Measurements from ENCODE around the gene PPP1R36.
"Not testable (repeated sequence)": the region's sequence is repeated elsewhere in the genome, so short reads cannot be mapped to it uniquely, and the experiment has no call there.

Gene PPP1R36

DNA sequence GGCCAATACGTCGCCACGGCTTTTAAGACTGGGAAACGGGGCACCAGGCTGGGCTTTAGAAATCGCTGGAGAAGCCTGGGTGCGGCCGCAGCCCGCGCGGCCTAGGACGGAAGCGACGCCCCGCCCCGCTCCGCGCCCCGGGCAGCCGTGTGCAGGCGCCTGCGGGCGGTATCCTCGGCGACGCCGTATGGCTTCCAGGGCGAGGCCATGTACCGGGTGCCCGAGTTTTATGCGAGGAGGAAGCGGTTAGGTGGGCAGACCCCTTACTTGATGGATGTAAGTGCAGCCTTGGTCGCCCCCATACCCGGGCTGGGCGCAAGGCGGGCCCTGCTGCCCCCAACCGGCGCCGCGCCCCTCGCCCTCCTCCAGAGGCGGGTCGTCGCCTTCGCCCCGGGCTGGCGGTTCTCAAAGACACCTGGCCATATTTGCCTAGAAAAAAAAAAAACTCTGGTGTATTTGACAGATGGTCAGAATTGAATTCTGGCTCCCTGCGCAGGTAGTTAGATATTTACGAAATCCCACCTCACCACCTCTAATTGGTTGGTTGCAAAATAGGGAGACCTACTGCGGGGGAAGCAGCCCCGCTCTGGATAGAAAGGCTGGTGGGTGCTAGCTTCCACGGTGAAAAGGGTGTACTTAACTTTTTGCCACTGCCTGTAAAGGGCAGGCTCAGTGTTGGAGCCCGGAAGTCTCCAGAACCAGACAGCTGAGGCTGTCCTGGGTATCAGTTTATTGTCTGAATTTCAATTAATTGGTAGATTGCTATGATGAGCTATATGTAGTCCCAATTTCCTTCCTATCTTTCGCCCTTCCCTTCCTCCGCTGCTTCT, at the start of gene PPP1R36:
TSS of gene PPP1R36 (plus strand) at position 171 of the 830 bp plus-strand sequence. CDS start at position 208, 37 bp downstream.
- DNase-seq (ENCODE audit: low read depth), result no peak

DNA sequence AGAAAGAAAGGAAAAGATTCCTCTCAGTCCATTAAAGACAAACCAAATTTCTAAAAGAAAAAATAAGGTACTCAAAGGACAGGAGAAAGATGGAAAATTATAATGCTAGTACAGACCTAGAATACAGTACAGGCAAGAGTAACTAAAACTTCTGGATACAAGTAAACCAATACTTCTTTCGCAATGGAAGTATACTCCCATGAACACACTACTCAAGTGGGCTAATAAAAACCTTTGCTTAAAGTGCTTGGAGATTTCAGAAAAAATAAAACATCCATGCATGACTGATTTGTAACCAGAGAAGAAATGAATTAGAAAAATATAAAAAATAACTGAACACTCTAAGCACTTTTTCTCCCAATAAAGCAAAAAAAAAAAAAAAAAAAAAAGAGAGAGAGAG, 49.7 kb upstream of the PPP1R36 start:
- DNase-seq (ENCODE audit: low read depth), result no peak

- DNase-seq (ENCODE audit: low read depth), result peak; percentile 62
Measured at GRCh38 chr14:64501411-64502171, 48.2 kb upstream of the PPP1R36 start.

DNA sequence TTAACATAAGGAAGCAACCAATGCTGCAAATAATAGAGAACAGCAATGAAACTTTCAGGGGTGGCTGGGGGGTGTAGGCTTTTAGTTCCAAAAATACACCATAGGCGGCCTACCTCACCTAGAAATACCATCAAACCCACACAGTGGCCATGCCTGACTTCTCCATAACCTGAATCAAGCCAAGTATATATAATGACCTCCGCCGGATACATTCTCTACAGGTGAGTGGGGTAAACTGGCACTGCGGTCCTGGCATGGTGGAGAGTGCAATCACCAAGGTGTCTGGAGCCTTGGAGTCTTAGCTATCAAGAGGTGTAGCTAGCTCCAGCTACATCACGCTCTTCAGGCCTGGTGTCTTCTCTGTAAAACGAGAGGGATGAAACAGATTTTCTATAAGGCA, 47.3 kb upstream of the PPP1R36 start:
- DNase-seq (ENCODE audit: low read depth), result no peak

DNA sequence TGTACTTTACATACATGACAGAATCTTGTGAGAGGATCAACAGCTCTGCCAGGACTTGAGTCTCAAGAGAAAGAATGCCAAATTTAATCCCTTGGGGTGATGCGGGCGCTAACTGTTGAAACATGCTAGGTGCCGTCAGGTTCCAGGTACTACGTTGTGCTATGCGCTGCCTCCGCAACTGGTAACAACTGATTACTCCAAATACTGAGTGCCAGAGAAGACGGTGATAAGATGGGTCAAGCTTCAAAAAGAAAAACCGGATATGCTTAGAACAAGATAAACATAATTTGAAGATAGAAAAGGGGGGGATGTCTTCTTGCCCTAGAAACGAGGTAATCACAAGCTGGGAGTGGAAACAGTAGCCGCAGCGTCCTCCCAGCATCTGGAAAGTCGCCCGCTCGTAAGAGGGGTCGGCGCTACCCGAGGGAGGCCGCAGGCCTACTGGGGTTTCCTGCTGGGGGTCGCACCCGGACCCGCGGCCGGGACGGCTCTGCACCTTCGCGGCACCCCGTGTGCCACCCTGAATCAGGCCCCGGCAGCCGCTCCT, 46.8 kb upstream of the PPP1R36 start:
- DNase-seq (ENCODE audit: low read depth), result no peak

GRCh38 chr14:64503434-64504309, 46.1 kb upstream of the PPP1R36 start, which contains the start of gene ZBTB25:
Gene ZBTB25 (minus strand): TSS chr14:64503838. CDS start chr14:64490533, 13,305 bp downstream.
- peak; percentile 84 for DNase-seq (ENCODE audit: low read depth)

DNA sequence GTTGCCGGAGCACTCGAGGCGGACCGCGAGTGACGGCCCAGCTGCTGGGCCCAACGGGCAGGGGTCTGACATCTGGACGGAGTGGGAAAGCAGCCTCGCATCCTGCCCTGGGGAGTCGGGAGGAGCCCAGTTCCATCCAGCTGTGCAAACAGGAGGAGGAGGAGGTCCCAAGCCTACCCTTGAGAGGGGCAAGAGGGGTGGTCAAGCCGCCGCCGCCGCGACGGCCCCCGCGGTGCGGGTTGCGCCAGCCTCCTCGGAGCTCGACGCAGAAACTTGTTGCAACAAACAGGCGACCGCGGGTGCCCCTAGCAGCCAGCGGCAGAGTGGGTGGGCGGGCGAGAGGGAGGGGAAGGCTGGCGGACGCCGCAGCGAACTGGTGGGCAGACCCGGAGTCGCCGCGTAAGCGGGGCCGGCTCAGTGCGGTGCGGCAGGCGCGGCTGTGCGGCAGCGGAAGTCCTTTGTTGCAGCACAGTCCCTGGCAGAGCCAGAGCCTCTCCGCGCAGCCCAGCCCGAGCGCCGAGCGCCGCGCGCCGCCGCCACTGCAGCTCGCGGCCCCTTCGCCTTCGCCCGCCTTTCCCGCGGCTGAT, 45.4 kb upstream of the PPP1R36 start, which contains the start of gene ZBTB1:
TSS of gene ZBTB1 (plus strand) at position 461 of the 587 bp plus-strand sequence. CDS start 16,735 bp downstream, outside the sequence.
- peak; percentile 68 for DNase-seq (ENCODE audit: low read depth)

GRCh38 chr14:64504897-64505794, 44.6 kb upstream of the PPP1R36 start:
- DNase-seq (ENCODE audit: low read depth), result peak; percentile 69

GRCh38 chr14:64506721-64507120, 43.0 kb upstream of the PPP1R36 start:
- no peak for DNase-seq (ENCODE audit: low read depth)

DNA sequence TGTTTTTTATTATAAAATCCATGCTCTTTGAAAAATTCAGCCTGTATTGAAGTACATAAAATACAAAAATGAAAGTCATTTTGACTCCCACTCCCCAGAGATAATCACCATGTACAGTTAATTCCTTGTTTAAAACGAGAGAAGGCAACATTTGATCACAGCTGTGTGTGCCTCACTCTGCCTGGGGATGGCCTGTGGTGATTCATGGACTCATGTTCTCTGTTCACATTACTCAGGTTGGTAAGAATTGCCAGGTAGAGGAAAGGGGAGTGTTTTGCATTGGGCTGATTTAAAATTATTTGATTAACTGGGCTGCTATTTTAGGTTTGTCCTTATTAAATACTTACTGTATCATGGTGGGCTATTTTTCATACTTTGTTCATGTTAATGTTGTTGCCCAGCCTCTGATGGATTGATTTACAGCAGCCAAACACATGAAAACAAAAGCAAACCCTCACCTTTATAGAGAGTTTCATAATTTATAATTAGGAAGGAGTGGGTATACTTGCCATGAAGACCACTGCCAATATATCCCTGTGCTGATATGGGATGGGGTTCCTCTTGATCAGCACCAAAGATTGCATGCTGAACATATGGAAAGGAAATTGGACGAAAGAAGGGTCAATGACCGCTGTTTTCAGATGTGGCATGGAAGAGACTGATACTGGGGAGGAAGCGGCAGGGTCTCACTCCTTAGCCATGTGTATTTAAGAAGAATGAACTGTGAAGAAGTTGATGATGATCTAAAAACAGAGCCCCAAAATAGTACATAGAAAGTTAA, 42.2 kb upstream of the PPP1R36 start:
- no peak for DNase-seq (ENCODE audit: low read depth)

DNA sequence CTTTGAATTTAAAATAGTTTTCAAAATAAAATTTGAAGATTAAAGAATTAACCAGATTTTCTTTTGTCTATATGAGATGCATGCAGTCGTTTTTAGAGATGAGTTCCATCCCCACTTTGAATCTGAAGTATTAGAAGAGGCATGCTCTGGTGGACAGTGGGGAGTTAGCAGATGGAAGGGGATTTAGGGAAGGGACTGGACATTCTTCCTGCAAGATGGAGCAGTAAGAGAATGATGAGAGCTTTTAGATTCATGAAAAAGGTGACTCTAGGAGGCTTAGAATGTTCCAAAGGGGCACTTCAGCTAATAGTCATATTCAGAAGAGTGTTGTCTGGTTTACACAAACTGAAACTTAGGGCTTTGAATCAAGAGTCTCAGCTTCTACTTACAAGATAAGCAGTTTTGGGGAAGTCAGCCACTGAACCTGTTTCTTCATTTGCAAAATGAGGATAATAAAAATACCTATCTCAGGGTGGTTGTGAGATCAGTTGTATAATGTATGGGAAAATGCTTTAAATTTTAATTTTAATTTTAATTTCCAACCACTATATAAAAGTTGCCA, 41.5 kb upstream of the PPP1R36 start:
- DNase-seq (ENCODE audit: low read depth), result no peak

- DNase-seq (ENCODE audit: low read depth), result no peak
Measured at GRCh38 chr14:64509036-64509435, 40.7 kb upstream of the PPP1R36 start.

DNA sequence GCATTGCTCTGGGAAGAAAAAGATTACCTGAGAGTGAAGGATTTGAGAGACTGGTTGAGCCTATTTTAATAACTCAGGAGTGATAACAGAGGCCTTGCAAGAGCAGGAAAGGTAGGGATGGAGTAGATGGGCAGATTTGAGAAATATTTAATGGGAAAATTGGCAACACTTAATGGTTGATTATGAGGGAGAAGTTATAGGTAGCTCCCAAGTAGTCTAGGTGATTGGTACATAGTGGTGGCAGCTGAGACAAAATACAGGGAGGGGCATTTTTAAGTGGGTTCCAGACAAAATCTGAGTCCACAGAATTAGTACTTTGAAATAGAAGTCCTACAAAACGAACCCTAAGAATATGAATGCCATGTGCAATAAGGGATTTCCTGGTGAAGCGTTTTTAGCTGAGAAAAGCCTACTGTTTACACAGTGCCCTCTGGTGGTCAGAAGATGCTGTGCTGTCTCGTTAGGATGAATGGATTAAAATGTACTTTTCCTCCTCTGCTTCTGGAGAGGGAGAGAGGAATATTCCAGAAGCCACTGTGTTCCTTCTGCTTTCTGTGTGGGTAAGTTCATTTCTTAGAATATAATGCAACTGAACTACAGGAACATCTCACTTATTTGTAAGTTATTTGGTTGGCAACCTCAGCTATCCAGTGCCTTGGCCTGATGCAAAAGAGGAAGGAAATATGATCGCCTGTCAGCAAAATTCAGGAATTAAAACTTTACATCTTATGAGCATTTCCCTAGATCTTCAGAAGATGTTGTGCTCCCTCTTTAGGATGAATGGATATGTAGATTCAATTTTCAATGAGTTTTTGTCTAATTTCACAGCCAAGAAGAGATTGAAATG, 38.7 kb upstream of the PPP1R36 start:
- DNase-seq (ENCODE audit: low read depth), result peak; percentile 39

GRCh38 chr14:64513271-64513670, 36.5 kb upstream of the PPP1R36 start:
- no peak for DNase-seq (ENCODE audit: low read depth)

DNA sequence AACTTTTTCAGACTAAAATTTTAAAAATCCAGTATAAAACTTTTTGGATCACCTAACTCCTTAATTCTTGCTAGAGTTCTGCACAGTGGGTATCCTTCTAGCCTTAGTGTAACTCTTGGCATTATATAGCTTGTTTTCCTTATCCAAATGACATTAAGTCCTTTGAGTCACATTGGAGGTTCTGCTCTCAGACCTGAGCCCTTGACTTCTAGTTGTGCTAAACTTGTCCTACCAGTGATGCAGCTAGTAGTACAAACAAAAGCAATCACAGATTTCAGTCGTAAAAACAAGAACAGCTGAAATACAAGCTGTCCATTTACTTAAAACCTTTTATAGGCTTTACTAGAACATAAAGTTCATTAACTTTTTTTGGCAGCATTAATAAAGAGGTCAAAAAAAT, 34.7 kb upstream of the PPP1R36 start:
- DNase-seq (ENCODE audit: low read depth), result no peak

DNA sequence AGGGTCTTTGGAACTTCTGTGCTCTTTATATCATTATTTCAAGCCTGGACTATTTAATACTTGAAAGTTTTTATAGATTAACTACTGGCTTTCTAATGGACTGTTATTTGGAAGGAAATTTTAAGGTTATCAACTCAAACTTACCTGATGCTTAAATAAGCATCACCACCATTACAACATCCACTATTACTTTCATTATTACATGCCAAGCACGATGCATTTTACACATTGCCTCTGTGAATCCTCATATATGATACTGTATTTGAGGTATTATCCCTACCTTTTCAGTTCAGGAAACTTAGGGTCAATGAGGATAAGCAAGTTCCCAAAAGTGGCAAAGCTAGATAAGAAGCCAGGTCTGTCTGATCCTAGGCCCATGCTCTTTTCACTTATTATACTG, 32.8 kb upstream of the PPP1R36 start:
- DNase-seq (ENCODE audit: low read depth), result no peak

DNA sequence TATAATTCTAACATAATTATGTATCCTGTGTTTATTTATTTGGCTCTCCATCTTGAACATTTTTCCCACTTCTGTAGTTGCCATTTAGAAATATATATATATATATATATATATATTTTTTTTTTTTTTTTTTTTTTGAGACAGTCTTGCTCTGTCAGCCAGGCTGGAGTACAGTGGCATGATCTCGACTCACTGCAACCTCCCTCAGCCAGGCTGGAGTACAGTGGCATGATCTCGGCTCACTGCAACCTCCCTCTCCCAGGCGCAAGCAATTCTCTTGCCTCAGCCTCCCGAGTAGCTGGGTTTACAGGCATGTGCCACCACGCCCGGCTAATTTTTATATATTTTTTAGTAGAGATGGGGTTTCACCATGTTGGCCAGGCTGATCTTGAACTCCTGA, 32.1 kb upstream of the PPP1R36 start:
- not testable (repeated sequence) for DNase-seq (ENCODE audit: low read depth)

- no peak for DNase-seq (ENCODE audit: low read depth)
Measured at GRCh38 chr14:64518229-64518628, 31.5 kb upstream of the PPP1R36 start.
